DOHH2 (cell line): ENCODE results near the gene MAD2L1BP.

Experiments
- H3F3A ChIP-seq: fragments of 200-600 bp; sonication (generic), shearing (Covaris generic); 2 replicates; pipeline ENCODE4 v1.6.0; 2016; ENCODE audit warnings: antibody characterized with exemption, mild to moderate bottlenecking; ENCODE audit not compliant: control insufficient read depth, insufficient read depth
- H3K27ac ChIP-seq: fragments of 200-600 bp; sonication (generic); 2 replicates; pipeline ENCODE4 v1.5.1; 2014; ENCODE audit warnings: low read depth, mild to moderate bottlenecking, low read length, moderate library complexity
- H3K27me3 ChIP-seq: fragments of 200-600 bp; sonication (generic); 2 replicates; pipeline ENCODE4 v1.6.1; 2014; ENCODE audit warnings: mild to moderate bottlenecking, low read length, mixed read lengths; ENCODE audit not compliant: control insufficient read depth
- H3K36me3 ChIP-seq: fragments of 200-600 bp; sonication (generic); 2 replicates; pipeline ENCODE4 v1.6.1; 2014; ENCODE audit warnings: mild to moderate bottlenecking, low read length, moderate library complexity, mixed read lengths; ENCODE audit not compliant: control insufficient read depth
- H3K4me1 ChIP-seq: fragments of 200-600 bp; sonication (generic); 2 replicates; pipeline ENCODE4 v1.6.1; 2014; ENCODE audit warnings: mild to moderate bottlenecking, low read length, mixed read lengths; ENCODE audit not compliant: control insufficient read depth
- H3K4me2 ChIP-seq: fragments of 200-600 bp; sonication (generic); 2 replicates; pipeline ENCODE4 v1.6.0; 2014; ENCODE audit warnings: mild to moderate bottlenecking, low read length, moderate library complexity
- H3K4me3 ChIP-seq: fragments of 200-600 bp; sonication (generic); 2 replicates; pipeline ENCODE4 v1.5.1; 2014; ENCODE audit warnings: mild to moderate bottlenecking, low read length, mixed read lengths
- H3K79me2 ChIP-seq: fragments of 200-600 bp; sonication (generic); 2 replicates; pipeline ENCODE4 v1.6.1; 2014; ENCODE audit warnings: mild to moderate bottlenecking, low read length, mixed read lengths; ENCODE audit not compliant: control insufficient read depth
- H3K9me2 ChIP-seq: fragments of 200-600 bp; sonication (generic); replicated peaks from 2 replicates; pipeline ENCODE4 v1.6.1; 2014; ENCODE audit warnings: mild to moderate bottlenecking, low read length, mixed read lengths; ENCODE audit not compliant: control insufficient read depth
- H3K9me3 ChIP-seq: fragments of 200-600 bp; sonication (generic); 2 replicates; pipeline ENCODE4 v1.6.1; 2014; ENCODE audit warnings: antibody characterized with exemption, low read length, mixed read lengths; ENCODE audit not compliant: control insufficient read depth, insufficient read depth
- H4K20me1 ChIP-seq: fragments of 200-600 bp; sonication (generic); 2 replicates; pipeline ENCODE4 v1.6.0; 2014; ENCODE audit warnings: low read depth, mild to moderate bottlenecking, antibody characterized with exemption, low read length, moderate library complexity; ENCODE audit not compliant: control insufficient read depth, insufficient read depth
- EZH2phosphoT487 ChIP-seq: fragments of 200-600 bp; sonication (generic); IDR thresholded peaks from 2 replicates; pipeline ENCODE4 v1.6.1; 2017; ENCODE audit warnings: borderline replicate concordance, mild to moderate bottlenecking, antibody characterized with exemption, low read length, moderate library complexity, mixed read lengths
- TF ChIP-seq, protein P1 (sequence below): fragments of 200-600 bp; sonication (generic); IDR thresholded peaks from one replicate; pipeline ENCODE4 v1.5.1; 2014; ENCODE audit warnings: antibody characterized with exemption, mild to moderate bottlenecking, low read depth, low read length; ENCODE audit not compliant: poor library complexity, severe bottlenecking

The MAD2L1BP gene

DNA sequence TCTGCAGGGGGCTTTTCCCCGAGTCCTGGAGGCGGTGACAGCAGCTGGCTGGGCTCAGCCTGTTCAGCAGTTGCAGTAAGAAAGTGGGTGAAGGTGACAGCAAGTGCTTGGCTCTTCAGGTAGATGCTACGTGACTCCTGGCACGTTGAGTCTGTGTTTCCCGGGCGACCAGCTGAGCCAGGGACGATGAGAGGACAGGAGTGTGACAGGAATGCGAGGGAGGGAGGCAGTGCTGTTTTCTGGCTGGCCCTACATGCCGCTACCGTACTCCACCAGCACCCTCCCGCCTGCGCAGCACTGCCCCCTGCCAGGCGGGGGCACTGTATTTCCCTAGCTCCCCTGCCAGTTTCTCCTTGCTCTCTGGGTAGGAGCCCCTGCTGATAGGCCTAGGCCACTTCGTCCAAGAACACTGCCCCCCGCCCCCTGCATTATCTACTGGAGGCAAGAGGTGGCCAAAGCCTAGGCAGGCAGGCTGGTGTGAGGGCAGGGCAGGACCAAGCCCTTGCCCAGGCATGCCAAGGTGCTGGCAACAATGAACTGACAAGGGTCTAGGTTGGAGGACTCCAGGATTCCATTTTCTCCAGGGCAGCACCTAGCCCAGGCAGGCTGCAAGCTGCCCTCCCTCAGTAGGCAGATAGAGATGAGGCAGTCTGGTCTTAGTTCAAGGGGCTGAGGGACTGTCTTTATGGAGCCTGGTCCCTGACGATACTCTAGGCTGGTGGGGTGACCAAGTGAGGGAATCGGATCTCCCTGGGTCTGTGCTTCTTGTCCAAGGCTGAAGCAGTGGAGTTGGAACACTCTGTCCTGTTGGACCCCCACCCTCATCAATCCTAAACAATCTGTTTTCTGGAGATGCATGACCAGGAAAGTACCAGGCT lies 32.8 kb downstream of the MAD2L1BP start:
- H3K4me2 ChIP-seq, result peak overlapping the region; percentile 1; the same call in 1 of the 2 replicates
- H3K79me2 ChIP-seq, result no peaks in the 10 kb centered on the region
- H3K4me3 ChIP-seq, result no peak overlapping the region
- no peaks in the 10 kb centered on the region for H3F3A ChIP-seq
- H3K9me3 ChIP-seq, result no peaks in the 10 kb centered on the region
- H3K9me2 ChIP-seq, result no peaks in the 10 kb centered on the region
- H3K27me3 ChIP-seq, result no peaks in the 10 kb centered on the region
- TF ChIP-seq EZH2phosphoT487, result no peak
- TF ChIP-seq, protein P1, sequence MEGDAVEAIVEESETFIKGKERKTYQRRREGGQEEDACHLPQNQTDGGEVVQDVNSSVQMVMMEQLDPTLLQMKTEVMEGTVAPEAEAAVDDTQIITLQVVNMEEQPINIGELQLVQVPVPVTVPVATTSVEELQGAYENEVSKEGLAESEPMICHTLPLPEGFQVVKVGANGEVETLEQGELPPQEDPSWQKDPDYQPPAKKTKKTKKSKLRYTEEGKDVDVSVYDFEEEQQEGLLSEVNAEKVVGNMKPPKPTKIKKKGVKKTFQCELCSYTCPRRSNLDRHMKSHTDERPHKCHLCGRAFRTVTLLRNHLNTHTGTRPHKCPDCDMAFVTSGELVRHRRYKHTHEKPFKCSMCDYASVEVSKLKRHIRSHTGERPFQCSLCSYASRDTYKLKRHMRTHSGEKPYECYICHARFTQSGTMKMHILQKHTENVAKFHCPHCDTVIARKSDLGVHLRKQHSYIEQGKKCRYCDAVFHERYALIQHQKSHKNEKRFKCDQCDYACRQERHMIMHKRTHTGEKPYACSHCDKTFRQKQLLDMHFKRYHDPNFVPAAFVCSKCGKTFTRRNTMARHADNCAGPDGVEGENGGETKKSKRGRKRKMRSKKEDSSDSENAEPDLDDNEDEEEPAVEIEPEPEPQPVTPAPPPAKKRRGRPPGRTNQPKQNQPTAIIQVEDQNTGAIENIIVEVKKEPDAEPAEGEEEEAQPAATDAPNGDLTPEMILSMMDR, result peak; percentile 83
- peaks cover 14% of the 10 kb centered on the region for H3K4me1 ChIP-seq
- H3K27ac ChIP-seq, result no peak overlapping the region
- no peaks in the 10 kb centered on the region for H4K20me1 ChIP-seq
- H3K36me3 ChIP-seq, result peaks cover 20% of the 10 kb centered on the region

DNA sequence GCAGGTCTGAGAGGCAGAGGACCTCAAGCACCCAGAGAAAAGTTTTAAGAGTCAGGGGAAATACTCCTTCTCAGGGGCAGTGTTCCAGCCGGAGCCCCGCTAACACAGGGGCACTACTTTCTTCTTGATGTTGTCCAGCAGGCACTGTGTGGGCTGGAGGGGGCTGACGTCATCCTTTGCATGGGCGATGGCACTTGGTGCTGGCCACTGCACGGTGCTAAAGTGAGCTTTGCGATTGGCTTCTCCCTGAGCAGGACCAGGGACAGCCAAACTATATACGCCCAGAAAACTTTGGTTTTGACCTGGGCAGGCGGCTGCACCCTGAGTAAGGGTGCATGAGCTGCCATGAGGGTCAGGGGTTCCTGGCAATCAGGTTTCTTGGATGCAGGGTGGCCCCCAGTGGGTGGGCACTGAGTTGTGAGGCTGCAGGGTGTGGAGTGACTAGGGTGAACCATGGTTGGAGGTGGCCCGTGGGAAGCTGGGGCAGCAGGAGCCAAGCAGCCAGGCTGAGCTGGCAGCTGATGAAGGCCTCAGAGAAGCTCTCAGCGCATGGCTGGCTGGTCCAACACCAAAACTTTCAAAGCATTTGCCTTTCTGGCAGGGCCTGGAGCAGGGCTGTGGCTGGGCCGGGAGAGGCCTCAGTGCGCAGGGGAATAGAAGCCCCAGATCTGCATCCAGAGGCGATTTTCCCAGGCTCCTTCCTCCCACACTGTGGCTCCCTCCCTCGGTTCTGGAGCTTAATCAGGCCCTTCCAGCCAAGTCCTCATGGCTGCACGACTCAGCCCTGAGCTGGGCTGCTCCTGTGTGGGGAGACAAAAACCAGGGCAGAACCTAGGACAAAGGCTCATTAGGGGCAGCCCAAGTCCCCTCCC lies 33.6 kb downstream of the MAD2L1BP start:
- no peak overlapping the region for H3K4me2 ChIP-seq
- H3K9me3 ChIP-seq, result no peaks in the 10 kb centered on the region
- no peaks in the 10 kb centered on the region for H4K20me1 ChIP-seq
- no peak overlapping the region for H3K4me3 ChIP-seq
- no peak overlapping the region for H3K27ac ChIP-seq
- H3K4me1 ChIP-seq, result peaks cover 14% of the 10 kb centered on the region
- no peaks in the 10 kb centered on the region for H3F3A ChIP-seq
- no peaks in the 10 kb centered on the region for H3K27me3 ChIP-seq
- no peaks in the 10 kb centered on the region for H3K79me2 ChIP-seq
- no peaks in the 10 kb centered on the region for H3K9me2 ChIP-seq
- TF ChIP-seq, protein P1, result no peak
- TF ChIP-seq EZH2phosphoT487, result no peak
- peaks cover 29% of the 10 kb centered on the region for H3K36me3 ChIP-seq

DNA sequence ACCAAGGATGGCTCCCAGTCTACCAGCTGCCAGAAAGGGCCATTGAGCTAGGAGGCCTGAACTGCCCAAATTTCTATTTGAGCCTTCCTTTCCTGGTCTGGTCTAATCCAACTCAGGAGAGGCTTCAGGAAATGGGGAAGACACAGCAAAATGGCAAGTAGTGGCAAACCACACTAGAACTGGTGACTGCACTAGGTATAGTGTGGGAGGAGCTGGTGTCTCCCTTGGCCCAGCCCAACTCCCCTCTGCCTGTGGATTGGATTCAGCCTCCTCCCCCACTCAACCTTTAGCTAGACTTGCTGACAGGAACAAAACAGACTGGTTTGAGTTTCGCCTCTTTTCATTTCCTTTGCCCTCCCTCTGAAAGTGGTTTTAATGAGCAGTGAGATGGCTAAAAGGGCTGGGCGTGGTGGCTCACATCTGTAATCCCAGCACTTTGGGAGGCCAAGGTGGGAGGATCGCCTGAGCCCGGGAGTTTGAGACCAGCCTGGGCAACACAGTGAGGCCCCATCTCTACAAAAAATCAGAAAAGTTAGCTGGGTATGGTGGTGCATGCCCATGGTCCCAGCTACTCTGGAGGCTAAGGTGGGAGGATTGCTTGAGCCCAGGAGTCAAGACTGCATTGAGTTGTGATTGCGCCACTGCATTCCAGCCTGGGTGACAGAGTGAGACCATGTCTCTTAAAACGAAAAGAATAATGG lies 34.4 kb downstream of the MAD2L1BP start:
- H3K9me2 ChIP-seq, result no peaks in the 10 kb centered on the region
- H3K79me2 ChIP-seq, result no peaks in the 10 kb centered on the region
- TF ChIP-seq EZH2phosphoT487, result no peak
- TF ChIP-seq, protein P1, result no peak
- peaks cover 37% of the 10 kb centered on the region for H3K36me3 ChIP-seq
- H3K9me3 ChIP-seq, result no peaks in the 10 kb centered on the region
- H3K27ac ChIP-seq, result no peak overlapping the region
- no peaks in the 10 kb centered on the region for H3F3A ChIP-seq
- peaks cover 14% of the 10 kb centered on the region for H3K4me1 ChIP-seq
- H3K27me3 ChIP-seq, result no peaks in the 10 kb centered on the region
- H4K20me1 ChIP-seq, result no peaks in the 10 kb centered on the region
- H3K4me2 ChIP-seq, result no peak overlapping the region
- no peak overlapping the region for H3K4me3 ChIP-seq
